HFF-Myc (cell line): ENCODE data around the gene RNF150.
"Not testable (repeated sequence)": the region's sequence is repeated elsewhere in the genome, so short reads cannot be mapped to it uniquely, and the experiment has no call there.

ENCODE experiments used
- DNase-seq: peaks from one replicate; pipeline ENCODE4 v3.0.0-alpha.2; 2011; ENCODE audit warnings: low read depth; ENCODE audit errors: extremely low read depth
- H3K4me3 ChIP-seq: replicated peaks from 2 replicates; pipeline ENCODE4 v1.5.1; 2011; ENCODE audit warnings: low read depth, mild to moderate bottlenecking, control low read depth, low read length
- TF ChIP-seq, protein P1 (sequence below): IDR thresholded peaks from 2 replicates; pipeline ENCODE4 v1.5.1; 2012; ENCODE audit warnings: mild to moderate bottlenecking, low read depth, low read length, control low read depth; ENCODE audit errors: missing control alignments

RNF150 gene

DNA sequence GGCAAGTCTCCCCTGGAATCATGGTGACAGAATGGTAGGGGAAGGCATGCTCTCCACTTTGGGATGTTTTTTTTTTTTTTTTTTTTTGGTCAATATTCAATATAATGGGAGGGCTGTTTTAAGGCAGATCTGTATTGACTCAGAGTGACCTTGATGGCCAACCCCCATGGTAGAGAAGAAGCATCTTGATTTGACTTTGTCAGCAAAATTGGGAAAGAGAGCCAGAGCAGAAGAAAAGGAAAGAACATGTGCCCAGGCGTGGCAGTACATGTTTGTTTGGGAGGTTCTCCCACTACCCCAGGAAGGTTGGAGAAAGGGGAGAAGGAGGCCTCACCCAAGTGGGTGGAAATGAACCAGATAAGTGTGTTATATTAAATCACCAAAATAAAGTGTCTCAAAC, 314.8 kb downstream of the RNF150 start:
- DNase-seq = no peak
- H3K4me3 ChIP-seq = no peak overlapping the region
- TF ChIP-seq, protein P1, sequence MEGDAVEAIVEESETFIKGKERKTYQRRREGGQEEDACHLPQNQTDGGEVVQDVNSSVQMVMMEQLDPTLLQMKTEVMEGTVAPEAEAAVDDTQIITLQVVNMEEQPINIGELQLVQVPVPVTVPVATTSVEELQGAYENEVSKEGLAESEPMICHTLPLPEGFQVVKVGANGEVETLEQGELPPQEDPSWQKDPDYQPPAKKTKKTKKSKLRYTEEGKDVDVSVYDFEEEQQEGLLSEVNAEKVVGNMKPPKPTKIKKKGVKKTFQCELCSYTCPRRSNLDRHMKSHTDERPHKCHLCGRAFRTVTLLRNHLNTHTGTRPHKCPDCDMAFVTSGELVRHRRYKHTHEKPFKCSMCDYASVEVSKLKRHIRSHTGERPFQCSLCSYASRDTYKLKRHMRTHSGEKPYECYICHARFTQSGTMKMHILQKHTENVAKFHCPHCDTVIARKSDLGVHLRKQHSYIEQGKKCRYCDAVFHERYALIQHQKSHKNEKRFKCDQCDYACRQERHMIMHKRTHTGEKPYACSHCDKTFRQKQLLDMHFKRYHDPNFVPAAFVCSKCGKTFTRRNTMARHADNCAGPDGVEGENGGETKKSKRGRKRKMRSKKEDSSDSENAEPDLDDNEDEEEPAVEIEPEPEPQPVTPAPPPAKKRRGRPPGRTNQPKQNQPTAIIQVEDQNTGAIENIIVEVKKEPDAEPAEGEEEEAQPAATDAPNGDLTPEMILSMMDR = no peak

DNA sequence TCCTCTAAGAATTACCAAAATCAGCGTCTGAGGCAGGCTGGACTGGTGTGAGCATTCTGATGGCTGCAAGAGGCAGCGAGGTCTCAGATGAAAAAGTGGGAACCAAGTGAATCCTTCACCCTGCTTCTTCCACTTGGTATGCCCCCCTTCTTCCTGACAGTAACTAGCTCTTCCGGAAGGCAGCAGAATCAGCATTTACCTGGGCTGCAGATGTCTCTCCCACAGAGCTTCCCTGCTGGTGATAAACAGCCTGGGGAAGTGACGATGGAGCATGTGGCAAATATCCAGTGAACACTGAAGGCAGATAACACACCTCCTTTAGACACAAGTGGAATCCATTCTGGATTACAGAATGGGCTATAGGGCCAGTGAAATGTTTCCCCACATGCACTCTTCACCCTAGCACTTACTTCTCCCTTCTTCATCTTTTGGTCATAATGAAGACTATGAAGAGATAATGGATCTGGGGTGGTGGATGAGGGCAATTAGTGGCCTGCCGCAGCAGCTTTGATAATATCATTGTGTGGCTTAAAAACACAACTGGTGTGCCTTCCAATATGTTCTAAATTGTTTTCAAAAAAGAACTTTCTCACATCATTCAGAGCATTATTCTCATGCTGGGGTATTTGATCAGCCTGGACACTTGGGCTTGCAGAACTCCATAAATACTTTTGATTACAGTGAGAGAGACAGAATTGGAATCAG, 316.3 kb downstream of the RNF150 start:
- H3K4me3 ChIP-seq = no peak overlapping the region
- TF ChIP-seq, protein P1 = no peak
- DNase-seq = no peak

DNA sequence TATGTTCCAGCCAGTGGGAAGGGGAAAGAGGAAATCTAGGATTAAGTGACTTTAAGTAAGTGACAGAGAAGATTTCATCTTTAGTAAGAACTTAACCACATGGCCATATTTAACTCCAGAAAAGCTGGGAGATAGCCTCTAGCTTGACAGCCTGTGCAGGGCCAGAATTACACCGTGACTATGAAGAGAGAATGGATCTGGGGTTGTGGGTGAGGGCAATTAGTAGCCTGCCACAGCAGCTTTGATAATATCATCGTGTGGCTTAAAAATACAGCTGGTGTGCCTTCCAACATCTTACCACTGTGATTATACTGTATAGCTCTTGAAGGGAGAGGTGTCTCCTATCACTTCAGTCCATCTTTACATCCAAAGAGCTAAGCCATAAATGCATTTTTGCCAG, 319.5 kb downstream of the RNF150 start:
- TF ChIP-seq, protein P1 = no peak
- no peak overlapping the region for H3K4me3 ChIP-seq
- DNase-seq = no peak

DNA sequence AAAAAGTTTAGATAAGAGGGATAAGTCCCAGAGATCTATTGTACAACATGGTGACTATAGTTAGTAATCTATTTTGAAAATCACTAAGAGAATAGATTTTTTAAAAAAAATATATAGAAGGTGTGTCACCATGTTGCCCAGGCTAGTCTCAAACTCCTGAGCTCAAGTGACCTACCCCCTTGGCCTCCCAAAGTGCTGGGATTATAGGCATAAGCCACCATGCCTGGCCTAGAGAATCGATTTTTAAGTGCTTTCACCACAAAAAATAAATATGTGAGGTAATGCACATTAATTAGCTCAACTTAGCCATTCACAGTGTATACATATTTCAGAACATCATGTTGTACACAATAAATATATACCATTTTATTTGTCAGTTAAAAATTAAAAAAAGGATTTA, 320.4 kb downstream of the RNF150 start:
- TF ChIP-seq, protein P1 = no peak
- no peak for DNase-seq
- no peak overlapping the region for H3K4me3 ChIP-seq

DNA sequence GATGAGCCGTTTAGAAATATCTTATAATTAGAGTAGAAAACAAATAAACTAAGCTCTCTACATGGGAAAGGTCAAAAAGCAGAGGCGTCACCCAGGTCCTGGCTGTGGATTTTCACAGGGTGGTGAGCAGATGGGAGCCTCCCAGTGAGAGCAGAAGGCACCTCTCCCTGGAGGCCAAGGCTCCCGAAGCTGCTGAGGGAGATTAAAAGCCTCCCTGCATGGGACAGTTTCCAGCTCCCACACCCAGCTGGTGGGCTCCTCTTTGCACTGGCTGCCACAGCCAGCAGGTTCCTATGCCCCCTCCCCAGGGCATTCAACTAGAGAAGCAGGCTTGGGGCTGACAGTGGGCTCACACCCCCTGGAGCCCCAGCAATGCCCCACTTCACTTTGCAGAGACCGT, 321.8 kb downstream of the RNF150 start:
- TF ChIP-seq, protein P1 = no peak
- no peak overlapping the region for H3K4me3 ChIP-seq
- no peak for DNase-seq

DNA sequence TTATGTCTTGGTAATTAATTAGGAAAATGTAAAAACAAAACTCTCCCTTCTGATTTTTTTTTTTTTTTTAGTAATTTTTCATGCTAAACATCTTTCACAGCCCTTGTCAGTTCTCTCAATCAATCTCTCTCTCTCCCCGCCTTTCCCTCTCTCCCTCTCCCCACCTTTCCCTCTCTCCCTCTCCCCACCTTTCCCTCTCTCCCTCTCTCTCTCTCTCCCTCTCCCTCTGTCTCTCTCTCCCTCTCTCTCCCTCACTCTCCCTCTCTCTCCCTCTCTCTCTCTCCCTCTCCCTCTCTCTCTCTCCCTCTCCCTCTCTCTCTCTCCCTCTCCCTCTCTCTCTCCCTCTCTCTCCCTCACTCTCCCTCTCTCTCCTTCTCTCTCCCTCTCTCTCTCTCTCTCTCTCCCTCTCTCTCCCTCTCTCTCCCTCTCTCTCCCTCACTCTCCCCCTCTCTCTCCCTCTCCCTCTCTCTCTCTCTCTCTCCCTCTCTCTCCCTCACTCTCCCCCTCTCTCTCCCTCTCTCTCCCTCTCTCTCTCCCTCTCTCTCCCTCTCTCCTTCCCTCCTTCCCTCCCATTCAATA, 322.6 kb downstream of the RNF150 start:
- DNase-seq, H3K4me3 ChIP-seq: not testable (repeated sequence)
